ENCODE measurements around the gene DISC1.

GRCh38 chr1:232029315-232029714 lies 402.7 kb downstream of the DISC1 start:
- TF ChIP-seq POLR2A (IDR thresholded peaks at IDR 0.05; ENCODE audit: low read depth, low read length) (no peak), TAF1 (IDR thresholded peaks at IDR 0.05; ENCODE audit: borderline replicate concordance, low read depth, low read length) (no peak)

All from GM12892 (cell line).